ENCODE results near the gene ADGRB3.
"Not testable (repeated sequence)": the region's sequence is repeated elsewhere in the genome, so short reads cannot be mapped to it uniquely, and the experiment has no call there.

Gene ADGRB3

GRCh38 chr6:68673255-68673654 lies 38.2 kb downstream of the ADGRB3 start:
- Histone ChIP-seq H4K20me1 (ENCODE audit: insufficient read depth, low read length) (no peaks in the 10 kb centered on the region), H2AFZ (ENCODE audit: low read length) (no peak overlapping the region), H3K79me2 (ENCODE audit: low read length) (no peaks in the 10 kb centered on the region), H3K4me1 (ENCODE audit: low read length) (no peaks in the 10 kb centered on the region), H3K27me3 (replicated peaks; ENCODE audit: insufficient read depth, low read length) (no peaks in the 10 kb centered on the region), H3K4me2 (ENCODE audit: low read depth, low read length) (no peak overlapping the region), H3K36me3 (replicated peaks; ENCODE audit: insufficient read depth, low read length) (no peaks in the 10 kb centered on the region), H3K9me3 (replicated peaks; ENCODE audit: insufficient read depth, low read length) (no peaks in the 10 kb centered on the region), H3K9ac (ENCODE audit: low read length) (no peak overlapping the region), H3K9me2 (replicated peaks; ENCODE audit: insufficient read depth, low read length) (no peaks in the 10 kb centered on the region), H3K4me3 (ENCODE audit: low read length) (no peak overlapping the region), H3K27ac (ENCODE audit: low read length) (no peak overlapping the region), H3F3A (ENCODE audit: insufficient read depth, low read length) (no peaks in the 10 kb centered on the region)
- TF ChIP-seq EZH2phosphoT487 (IDR thresholded peaks at IDR 0.05; ENCODE audit: low read length) (no peak), CTCF (IDR thresholded peaks at IDR 0.05; ENCODE audit: low read length) (no peak), EZH2 (optimal IDR thresholded peaks at IDR 0.05; ENCODE audit: low read depth, low read length) (no peak)
- no peak for DNase-seq

GRCh38 chr6:68675548-68675947 lies 40.5 kb downstream of the ADGRB3 start:
- no peaks in the 10 kb centered on the region for H3K9me3 ChIP-seq (replicated peaks; ENCODE audit: insufficient read depth, low read length)
- no peak overlapping the region for H3K4me2 ChIP-seq (ENCODE audit: low read depth, low read length)
- H3K27ac ChIP-seq (ENCODE audit: low read length) = no peak overlapping the region
- no peak overlapping the region for H2AFZ ChIP-seq (ENCODE audit: low read length)
- no peaks in the 10 kb centered on the region for H3K27me3 ChIP-seq (replicated peaks; ENCODE audit: insufficient read depth, low read length)
- no peak overlapping the region for H3K4me3 ChIP-seq (ENCODE audit: low read length)
- H4K20me1 ChIP-seq (ENCODE audit: insufficient read depth, low read length) = no peaks in the 10 kb centered on the region
- no peaks in the 10 kb centered on the region for H3K9me2 ChIP-seq (replicated peaks; ENCODE audit: insufficient read depth, low read length)
- DNase-seq = no peak
- no peaks in the 10 kb centered on the region for H3F3A ChIP-seq (ENCODE audit: insufficient read depth, low read length)
- no peaks in the 10 kb centered on the region for H3K36me3 ChIP-seq (replicated peaks; ENCODE audit: insufficient read depth, low read length)
- TF ChIP-seq EZH2phosphoT487 (IDR thresholded peaks at IDR 0.05; ENCODE audit: low read length) (no peak), CTCF (IDR thresholded peaks at IDR 0.05; ENCODE audit: low read length) (no peak), EZH2 (optimal IDR thresholded peaks at IDR 0.05; ENCODE audit: low read depth, low read length) (no peak)
- H3K4me1 ChIP-seq (ENCODE audit: low read length) = no peaks in the 10 kb centered on the region
- no peak overlapping the region for H3K9ac ChIP-seq (ENCODE audit: low read length)
- no peaks in the 10 kb centered on the region for H3K79me2 ChIP-seq (ENCODE audit: low read length)

GRCh38 chr6:68676094-68676493 lies 41.0 kb downstream of the ADGRB3 start:
- H3K4me3 ChIP-seq (ENCODE audit: low read length); H3K4me2 ChIP-seq (ENCODE audit: low read depth, low read length); H3K36me3 ChIP-seq (replicated peaks; ENCODE audit: insufficient read depth, low read length); H3K9me3 ChIP-seq (replicated peaks; ENCODE audit: insufficient read depth, low read length); H3K9ac ChIP-seq (ENCODE audit: low read length); H3K79me2 ChIP-seq (ENCODE audit: low read length); H4K20me1 ChIP-seq (ENCODE audit: insufficient read depth, low read length); DNase-seq; H3K27me3 ChIP-seq (replicated peaks; ENCODE audit: insufficient read depth, low read length); H3K27ac ChIP-seq (ENCODE audit: low read length); H3K4me1 ChIP-seq (ENCODE audit: low read length); H3K9me2 ChIP-seq (replicated peaks; ENCODE audit: insufficient read depth, low read length); H2AFZ ChIP-seq (ENCODE audit: low read length); H3F3A ChIP-seq (ENCODE audit: insufficient read depth, low read length): not testable (repeated sequence)

- no peak for DNase-seq
- Histone ChIP-seq H3K36me3 (replicated peaks; ENCODE audit: insufficient read depth, low read length) (no peaks in the 10 kb centered on the region), H3K9me3 (replicated peaks; ENCODE audit: insufficient read depth, low read length) (no peaks in the 10 kb centered on the region), H3K4me2 (ENCODE audit: low read depth, low read length) (no peak overlapping the region), H3K4me1 (ENCODE audit: low read length) (no peaks in the 10 kb centered on the region), H3K4me3 (ENCODE audit: low read length) (no peak overlapping the region), H3F3A (ENCODE audit: insufficient read depth, low read length) (no peaks in the 10 kb centered on the region), H3K27ac (ENCODE audit: low read length) (no peak overlapping the region), H3K27me3 (replicated peaks; ENCODE audit: insufficient read depth, low read length) (no peaks in the 10 kb centered on the region), H3K9me2 (replicated peaks; ENCODE audit: insufficient read depth, low read length) (no peaks in the 10 kb centered on the region), H2AFZ (ENCODE audit: low read length) (no peak overlapping the region), H4K20me1 (ENCODE audit: insufficient read depth, low read length) (no peaks in the 10 kb centered on the region), H3K79me2 (ENCODE audit: low read length) (no peaks in the 10 kb centered on the region), H3K9ac (ENCODE audit: low read length) (no peak overlapping the region)
- TF ChIP-seq CTCF (IDR thresholded peaks at IDR 0.05; ENCODE audit: low read length) (no peak), EZH2 (optimal IDR thresholded peaks at IDR 0.05; ENCODE audit: low read depth, low read length) (no peak), EZH2phosphoT487 (IDR thresholded peaks at IDR 0.05; ENCODE audit: low read length) (no peak)
Measured at GRCh38 chr6:68677058-68677457, 42.0 kb downstream of the ADGRB3 start.
